Inferior parietal cortex (tissue), 1 donor: ENCODE measurements around the gene BNC1.

Experiments
- DNase-seq: peaks from one replicate; pipeline ENCODE4 v3.0.0-alpha.2; 2016; ENCODE audit errors: extremely low spot score

The BNC1 gene

GRCh38 chr15:83284559-83285283, at the start of gene BNC1:
Gene BNC1 (minus strand): TSS chr15:83284664. CDS start chr15:83284628, 36 bp downstream.
- no peak for DNase-seq

- no peak for DNase-seq
Measured at GRCh38 chr15:83327041-83327440, 42.6 kb upstream of the BNC1 start.

- DNase-seq = no peak
Measured at GRCh38 chr15:83324799-83325198, 40.3 kb upstream of the BNC1 start.

- DNase-seq = no peak
Measured at GRCh38 chr15:83323296-83323711, 38.8 kb upstream of the BNC1 start.

GRCh38 chr15:83322691-83323090, 38.2 kb upstream of the BNC1 start:
- DNase-seq = no peak

GRCh38 chr15:83322061-83322460, 37.6 kb upstream of the BNC1 start:
- DNase-seq = no peak

GRCh38 chr15:83320844-83321243, 36.4 kb upstream of the BNC1 start:
- no peak for DNase-seq

GRCh38 chr15:83320404-83320803, 35.9 kb upstream of the BNC1 start:
- no peak for DNase-seq

GRCh38 chr15:83319771-83320170, 35.3 kb upstream of the BNC1 start:
- no peak for DNase-seq

GRCh38 chr15:83318861-83319415, 34.5 kb upstream of the BNC1 start:
- no peak for DNase-seq

GRCh38 chr15:83318036-83318435, 33.6 kb upstream of the BNC1 start:
- no peak for DNase-seq

GRCh38 chr15:83312071-83312470, 27.6 kb upstream of the BNC1 start:
- no peak for DNase-seq

- DNase-seq = no peak
Measured at GRCh38 chr15:83310521-83311456, 26.3 kb upstream of the BNC1 start.

GRCh38 chr15:83308671-83309070, 24.2 kb upstream of the BNC1 start:
- DNase-seq = no peak

GRCh38 chr15:83306561-83306960, 22.1 kb upstream of the BNC1 start:
- no peak for DNase-seq

- no peak for DNase-seq
Measured at GRCh38 chr15:83305704-83306291, 21.3 kb upstream of the BNC1 start.

- no peak for DNase-seq
Measured at GRCh38 chr15:83304861-83305703, 20.6 kb upstream of the BNC1 start.

- DNase-seq = no peak
Measured at GRCh38 chr15:83303535-83303934, 19.1 kb upstream of the BNC1 start.

- DNase-seq = no peak
Measured at GRCh38 chr15:83300826-83301225, 16.4 kb upstream of the BNC1 start.

- no peak for DNase-seq
Measured at GRCh38 chr15:83299462-83299861, 15.0 kb upstream of the BNC1 start.

GRCh38 chr15:83295417-83295816, 11.0 kb upstream of the BNC1 start:
- DNase-seq = no peak
